ENCODE measurements around the gene TAF5.
"Not testable (repeated sequence)": the region's sequence is repeated elsewhere in the genome, so short reads cannot be mapped to it uniquely, and the experiment has no call there.

TAF5 gene

DNA sequence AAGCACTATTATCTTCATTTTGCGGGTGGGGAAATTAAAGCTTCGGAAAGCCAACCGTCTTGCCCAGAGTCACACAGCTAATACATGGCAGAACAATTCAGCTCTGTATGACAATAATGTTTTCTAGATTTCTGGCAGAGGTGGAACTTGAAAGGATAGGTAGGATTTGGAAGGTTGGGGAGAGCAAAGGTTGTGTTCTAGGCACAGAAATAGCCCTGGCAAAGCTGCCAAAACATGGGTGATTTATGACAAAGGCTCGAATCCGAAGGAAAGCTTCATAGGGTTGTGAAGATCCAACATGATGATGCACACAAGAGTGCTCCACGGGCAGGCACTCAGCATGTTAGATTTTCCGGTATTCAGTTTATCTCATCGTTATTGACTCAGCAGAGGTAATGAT, 47.8 kb downstream of the TAF5 start:
- DNase-seq = no peak

- DNase-seq = no peak
These were observed 48.8 kb downstream of the TAF5 start for GRCh38 chr10:103416436-103417147.

- DNase-seq = not testable (repeated sequence)
These were observed 49.3 kb downstream of the TAF5 start for GRCh38 chr10:103417148-103417469.

GRCh38 chr10:103417601-103418000, 49.8 kb downstream of the TAF5 start:
- DNase-seq = no peak

- no peak for DNase-seq
These were observed 51.3 kb downstream of the TAF5 start for GRCh38 chr10:103419101-103419500.

DNA sequence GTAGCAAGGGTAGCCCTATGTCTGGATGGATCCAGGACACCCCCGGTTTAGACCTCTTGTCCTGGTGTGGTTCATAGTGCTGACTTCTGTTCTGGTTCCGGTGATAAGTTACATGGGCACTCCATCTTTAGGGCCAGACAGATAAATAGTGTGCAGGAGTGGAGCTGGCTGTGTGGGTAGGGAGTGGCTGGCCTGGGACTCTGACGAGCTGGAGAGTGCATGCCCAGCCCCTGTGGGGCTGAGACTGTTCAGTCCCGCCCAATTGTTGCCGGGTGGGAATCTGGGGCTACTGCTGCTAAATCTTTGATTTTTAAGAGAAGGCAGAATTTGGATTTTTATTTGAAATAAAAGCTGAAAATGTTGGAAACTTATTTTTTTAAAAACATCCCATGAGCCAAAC, 56.0 kb downstream of the TAF5 start:
- no peak for DNase-seq

- DNase-seq = no peak
These were observed 60.1 kb downstream of the TAF5 start for GRCh38 chr10:103427866-103428265.

- no peak for DNase-seq
These were observed 61.3 kb downstream of the TAF5 start for GRCh38 chr10:103428989-103429643.

GRCh38 chr10:103429647-103430046, 61.9 kb downstream of the TAF5 start:
- no peak for DNase-seq

DNA sequence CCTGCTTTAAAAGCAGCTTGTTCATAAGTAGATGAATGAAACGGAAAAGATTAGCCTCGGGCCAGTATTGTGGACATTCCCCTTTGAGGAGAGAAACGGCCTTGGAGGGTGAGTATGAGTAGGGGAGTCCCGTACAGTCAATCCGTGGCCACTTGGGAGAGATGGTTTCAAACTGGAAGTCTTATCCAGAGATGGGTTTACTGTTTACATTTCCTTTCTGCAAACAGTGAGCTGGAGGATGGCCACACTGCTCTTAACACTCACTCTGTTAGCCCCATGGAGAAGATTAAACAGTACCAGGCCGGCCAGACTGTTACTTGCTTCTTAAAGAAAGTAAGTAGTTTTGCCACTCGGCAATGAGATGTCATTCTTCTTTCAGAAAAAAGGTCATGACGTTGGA, 64.1 kb downstream of the TAF5 start:
- DNase-seq = no peak

DNA sequence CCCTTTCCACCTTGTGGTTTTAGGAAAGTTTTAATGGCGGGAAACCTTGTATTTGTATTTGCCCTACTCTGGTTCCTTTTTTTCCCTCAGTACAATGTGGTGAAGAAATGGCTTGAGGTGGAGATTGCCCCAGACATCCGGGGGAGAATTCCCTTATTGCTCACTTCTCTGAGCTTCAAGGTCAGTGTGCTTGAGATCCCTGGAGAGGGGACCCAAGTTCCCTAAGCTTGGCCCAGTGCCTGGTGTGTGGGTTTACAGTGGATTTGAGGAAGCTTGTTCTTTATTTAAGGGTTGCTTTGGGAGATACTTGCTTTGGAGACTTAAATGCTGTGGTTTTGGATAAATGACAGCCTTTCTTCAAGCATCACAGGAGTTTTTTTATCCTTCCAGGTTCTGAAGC, 66.1 kb downstream of the TAF5 start:
- no peak for DNase-seq

All from SIG-M5 (cell line).